HG03108 (cell line): ENCODE results near the gene NFILZ.

Experiments
- ATAC-seq: cut with Tn5 transposase; IDR thresholded peaks from one replicate; pipeline ENCODE4 v1.9.1; 2021; ENCODE audit warnings: moderate library complexity; ENCODE audit not compliant: unreplicated experiment

The NFILZ gene

DNA sequence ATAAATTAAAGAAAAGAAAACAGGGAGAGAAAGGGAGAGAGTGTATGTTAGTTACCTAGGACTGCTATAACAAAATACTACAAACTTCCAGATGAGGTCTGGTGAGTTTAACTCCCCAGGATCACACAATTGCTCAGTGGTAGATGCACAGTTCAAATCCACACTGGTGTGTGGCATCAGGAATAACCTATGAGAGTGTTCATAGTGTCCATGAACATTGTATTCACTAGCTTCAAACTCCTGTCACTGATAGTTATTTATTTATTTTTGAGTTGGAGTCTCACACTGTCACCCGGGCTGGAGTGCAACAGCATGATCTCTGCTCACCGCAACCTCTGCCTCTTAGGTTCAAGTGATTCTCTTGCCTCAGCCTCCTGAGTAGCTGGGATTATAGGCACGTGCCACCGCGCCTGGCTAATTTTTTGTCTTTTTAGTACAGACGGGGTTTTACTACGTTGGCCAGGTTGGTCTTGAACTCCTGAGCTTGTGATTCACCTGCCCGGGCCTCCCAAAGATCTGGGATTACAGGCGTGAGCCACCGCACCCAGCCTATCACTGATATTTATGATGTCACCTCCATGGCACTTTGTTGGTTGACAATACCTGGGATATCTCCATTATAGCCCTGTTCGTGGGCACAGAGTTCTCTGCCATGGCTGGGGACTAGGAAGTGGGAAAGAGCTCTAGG, at the start of gene NFILZ:
TSS of gene NFILZ (plus strand) at position 638 of the 688 bp plus-strand sequence. CDS start 46,133 bp downstream, outside the sequence.
- no peak for ATAC-seq

GRCh38 chr19:8580710-8581281, 49.6 kb upstream of the NFILZ start:
- no peak for ATAC-seq

- ATAC-seq, result no peak
These were observed 45.2 kb upstream of the NFILZ start for GRCh38 chr19:8584965-8585893.

GRCh38 chr19:8585894-8586750, 44.3 kb upstream of the NFILZ start:
- ATAC-seq, result no peak

- ATAC-seq, result no peak
These were observed 41.2 kb upstream of the NFILZ start for GRCh38 chr19:8589177-8589714.

- ATAC-seq, result no peak
These were observed 38.0 kb upstream of the NFILZ start for GRCh38 chr19:8592231-8593009.

GRCh38 chr19:8593931-8594330, 36.5 kb upstream of the NFILZ start:
- no peak for ATAC-seq

DNA sequence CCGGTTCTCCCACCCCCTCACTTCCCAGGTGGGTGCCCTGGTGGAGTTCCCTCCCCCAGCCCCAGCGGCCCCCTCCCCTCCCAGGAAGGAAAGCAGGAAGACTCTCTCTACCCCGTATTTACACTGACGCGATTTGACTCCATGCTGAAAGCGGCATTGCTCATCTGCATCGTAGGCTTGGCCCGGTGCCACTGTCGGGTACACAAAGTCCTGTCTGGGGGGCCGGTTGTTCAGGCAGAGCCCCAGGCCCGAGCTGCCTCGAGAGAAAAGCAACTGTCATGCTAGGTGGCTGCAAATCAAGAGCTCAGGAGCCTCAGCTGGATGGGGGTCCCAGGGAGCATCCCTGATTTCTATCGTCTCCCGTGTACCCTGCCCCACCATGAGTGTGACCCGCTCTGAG, 34.8 kb upstream of the NFILZ start:
- no peak for ATAC-seq

DNA sequence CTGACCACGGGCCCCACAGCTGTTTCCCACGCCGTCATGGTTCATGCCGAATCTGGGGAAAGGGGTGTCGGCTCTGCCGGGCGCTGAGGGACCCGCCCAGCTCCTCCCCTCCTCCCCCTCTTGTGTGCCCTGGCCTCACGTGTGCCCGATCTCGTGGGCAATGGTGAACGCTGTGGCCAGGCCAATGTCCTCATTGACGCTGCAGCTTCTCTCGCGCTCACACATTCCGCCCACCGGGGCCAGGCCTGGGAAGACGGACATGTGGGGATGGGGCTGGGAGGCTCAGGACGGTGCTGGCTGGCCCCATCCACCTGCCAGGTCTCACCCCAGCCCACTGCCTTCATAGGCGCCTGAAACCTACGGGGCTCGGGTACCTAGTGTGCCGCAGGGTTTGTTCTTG, 34.3 kb upstream of the NFILZ start:
- no peak for ATAC-seq

DNA sequence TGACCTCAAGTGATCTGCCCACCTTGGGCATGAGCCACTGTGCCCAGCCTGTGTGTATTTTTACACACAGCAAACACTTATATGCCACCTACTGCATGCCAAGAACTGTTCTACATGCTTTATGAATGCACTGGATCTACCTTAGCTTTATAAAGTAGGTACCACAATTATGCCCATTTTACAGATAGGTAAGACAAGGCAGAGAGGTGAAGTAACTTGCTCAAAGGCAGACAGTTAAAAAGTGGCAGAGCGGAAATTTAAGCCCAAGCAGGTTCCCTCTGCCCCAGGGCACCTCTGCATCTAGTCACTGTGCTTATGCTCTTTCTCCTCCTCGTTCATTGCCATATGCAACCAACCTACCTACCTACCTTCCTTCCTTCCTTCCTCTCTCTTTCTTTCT, 30.4 kb upstream of the NFILZ start:
- ATAC-seq, result no peak

DNA sequence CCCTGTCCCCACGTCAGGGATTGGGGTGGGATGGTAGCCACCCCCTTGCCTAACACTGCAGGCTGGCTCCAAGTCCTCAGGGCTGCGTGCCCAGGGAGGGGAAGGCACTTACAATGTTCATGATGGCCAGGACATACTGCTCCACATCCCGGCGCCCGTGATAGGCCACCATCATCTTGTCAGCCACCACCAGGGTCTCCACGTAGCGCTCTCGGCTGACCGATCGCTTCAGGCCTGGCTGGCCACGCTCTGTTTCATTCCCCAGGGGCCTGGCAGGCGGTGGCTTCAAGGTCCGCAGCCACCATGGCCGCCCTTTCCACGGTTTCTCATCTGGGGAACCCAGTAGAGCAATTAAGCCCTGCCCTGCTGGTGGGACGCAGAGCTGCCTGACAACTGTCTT, 29.6 kb upstream of the NFILZ start:
- no peak for ATAC-seq

DNA sequence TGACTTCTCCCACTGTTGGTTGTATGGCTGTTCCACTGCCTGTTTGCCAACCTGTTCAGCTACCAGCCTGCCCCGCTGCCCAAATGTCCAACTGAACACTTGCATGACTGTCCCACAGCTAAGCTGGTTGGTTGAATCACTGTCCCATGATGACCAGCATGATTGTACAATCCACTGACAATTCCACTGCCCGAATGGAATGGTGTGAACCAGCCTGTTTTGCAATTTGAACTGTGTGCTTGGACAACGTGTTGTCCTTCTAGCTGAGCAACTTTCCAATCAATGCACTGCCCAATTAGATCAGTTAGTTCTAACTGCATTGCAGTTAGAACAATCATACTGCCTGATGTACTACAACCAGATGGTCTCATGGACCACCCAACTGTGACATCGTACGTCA, 28.6 kb upstream of the NFILZ start:
- no peak for ATAC-seq

- no peak for ATAC-seq
These were observed 24.9 kb upstream of the NFILZ start for GRCh38 chr19:8605514-8605913.

DNA sequence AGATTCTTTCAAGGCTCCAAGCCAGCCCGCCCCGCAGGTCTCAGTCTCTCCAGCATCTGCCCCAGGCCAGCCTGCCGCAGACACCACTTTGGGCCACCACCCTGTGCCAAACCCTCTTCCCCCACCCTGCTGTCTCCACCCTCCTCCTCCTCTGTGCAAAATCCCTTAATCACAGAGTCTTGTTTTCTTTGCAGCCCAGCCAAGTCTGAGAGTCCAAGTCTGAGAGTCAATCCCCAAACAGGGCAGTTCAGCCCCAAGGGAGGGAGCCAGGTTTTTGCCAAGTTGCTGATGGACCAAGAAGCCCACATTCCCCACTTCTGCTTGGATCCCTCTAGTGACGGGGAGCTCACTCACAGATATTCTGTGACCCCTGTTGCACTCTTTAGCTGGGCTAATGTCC, 23.0 kb upstream of the NFILZ start:
- no peak for ATAC-seq

DNA sequence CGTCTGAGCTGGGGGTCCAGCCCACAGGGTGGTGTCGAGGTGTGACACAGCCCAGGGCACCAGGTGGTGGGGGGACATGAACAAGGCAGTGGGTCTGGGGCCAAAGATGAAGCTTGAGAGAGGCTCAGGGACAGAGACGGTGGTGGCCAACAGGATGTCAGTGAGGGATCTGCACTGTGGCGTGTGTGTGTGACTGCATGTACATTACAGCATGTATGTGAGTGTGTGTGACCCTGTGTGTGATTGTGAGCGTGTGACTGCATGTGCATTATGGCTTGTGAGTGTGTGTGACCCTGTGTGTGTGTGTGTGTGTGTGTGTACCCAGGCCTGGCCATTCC, 21.5 kb upstream of the NFILZ start:
- ATAC-seq, result no peak

DNA sequence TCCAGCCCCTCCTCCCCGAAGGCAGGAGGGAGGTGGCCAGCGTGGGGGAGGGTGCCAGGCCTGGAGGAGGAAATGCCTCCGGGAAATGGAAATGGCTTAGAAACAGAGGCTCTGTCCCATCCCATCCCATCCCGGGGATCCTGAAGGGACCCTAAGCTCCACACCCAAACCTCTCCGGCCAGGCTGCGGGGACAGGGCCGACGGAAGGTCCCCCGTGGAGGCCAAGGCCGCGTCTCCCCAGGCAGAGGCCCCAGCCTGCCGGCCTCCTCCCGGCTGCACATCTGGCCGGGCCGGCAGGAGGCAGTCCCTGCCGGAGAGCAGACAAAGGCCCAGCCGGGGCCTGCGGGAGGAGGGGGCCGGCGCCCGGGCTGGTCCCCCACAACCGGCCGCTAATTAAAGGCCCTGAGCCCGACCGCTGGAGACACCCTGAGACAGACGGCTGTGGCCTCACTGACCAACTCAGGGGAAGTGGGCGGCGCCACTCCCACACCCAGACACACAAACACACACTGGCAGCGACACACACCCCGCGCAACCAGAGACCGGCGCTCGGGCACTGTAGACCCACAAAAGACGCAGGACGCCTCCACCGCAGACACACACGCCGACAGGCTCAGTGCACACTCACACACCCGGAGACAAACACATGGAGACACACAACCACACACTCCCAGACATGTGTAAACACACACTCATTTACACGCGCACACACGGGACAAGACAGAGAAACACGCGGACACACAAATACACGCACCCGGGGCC, 21.0 kb upstream of the NFILZ start:
- no peak for ATAC-seq

GRCh38 chr19:8610041-8610935, 20.1 kb upstream of the NFILZ start, which contains the start of gene ADAMTS10:
Gene ADAMTS10, minus strand, starts transcription at chr19:8610715. Its CDS starts 5,005 bp downstream, at chr19:8605710.
- no peak for ATAC-seq

- ATAC-seq, result no peak
These were observed 19.5 kb upstream of the NFILZ start for GRCh38 chr19:8610936-8611300.
